ENCODE results near the gene CCDC33. TPM values are rescaled to one million over a fixed set of nuclear protein-coding genes. Genes with fewer than 3 reads are reported as not detected.

CCDC33 gene
- total and polyA plus RNA-seq, 12 donors = not detected

DNA sequence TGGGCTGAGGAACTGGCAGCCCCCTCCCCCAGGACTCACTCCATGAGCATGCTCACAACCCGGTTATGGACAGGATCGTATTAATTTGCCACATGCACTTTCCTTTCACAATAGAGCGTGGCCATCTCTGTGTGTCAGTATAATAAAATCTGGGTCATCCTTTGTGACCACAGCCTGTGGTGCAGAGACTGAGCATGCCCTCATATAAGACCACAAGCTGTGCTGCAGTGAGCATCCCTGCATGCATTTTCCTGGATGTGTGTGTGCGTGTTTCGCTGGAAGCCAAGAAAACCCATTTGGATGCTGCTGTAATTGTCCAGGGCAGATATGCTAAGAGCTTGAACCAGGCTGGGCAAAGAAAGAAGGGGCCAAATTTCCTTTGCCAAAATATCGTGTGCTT, 91.6 kb downstream of the CCDC33 start:
- H3K36me3 ChIP-seq = no peaks in the 10 kb centered on the region
- no peak for ATAC-seq
- no peaks in the 10 kb centered on the region for H3K4me1 ChIP-seq
- WGBS, 2 donors = 84 to 85% methylated on average over 6 of the region's 6 CpGs
- H3K27me3 ChIP-seq = peaks cover 0 to 4% (median 0%) of the 10 kb centered on the region in 7 donors
- intact Hi-C loops (cut with DNase I) = loop anchor here in 1 of 10 donors (10.0 kb wide), 1 partner anchor 353 kb away; no protein-coding TSS in a partner anchor
- no peak overlapping the region for H3K27ac ChIP-seq
- no peak for DNase-seq
- H3K4me3 ChIP-seq = no peak overlapping the region
- TF ChIP-seq, protein P1, sequence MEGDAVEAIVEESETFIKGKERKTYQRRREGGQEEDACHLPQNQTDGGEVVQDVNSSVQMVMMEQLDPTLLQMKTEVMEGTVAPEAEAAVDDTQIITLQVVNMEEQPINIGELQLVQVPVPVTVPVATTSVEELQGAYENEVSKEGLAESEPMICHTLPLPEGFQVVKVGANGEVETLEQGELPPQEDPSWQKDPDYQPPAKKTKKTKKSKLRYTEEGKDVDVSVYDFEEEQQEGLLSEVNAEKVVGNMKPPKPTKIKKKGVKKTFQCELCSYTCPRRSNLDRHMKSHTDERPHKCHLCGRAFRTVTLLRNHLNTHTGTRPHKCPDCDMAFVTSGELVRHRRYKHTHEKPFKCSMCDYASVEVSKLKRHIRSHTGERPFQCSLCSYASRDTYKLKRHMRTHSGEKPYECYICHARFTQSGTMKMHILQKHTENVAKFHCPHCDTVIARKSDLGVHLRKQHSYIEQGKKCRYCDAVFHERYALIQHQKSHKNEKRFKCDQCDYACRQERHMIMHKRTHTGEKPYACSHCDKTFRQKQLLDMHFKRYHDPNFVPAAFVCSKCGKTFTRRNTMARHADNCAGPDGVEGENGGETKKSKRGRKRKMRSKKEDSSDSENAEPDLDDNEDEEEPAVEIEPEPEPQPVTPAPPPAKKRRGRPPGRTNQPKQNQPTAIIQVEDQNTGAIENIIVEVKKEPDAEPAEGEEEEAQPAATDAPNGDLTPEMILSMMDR (IDR thresholded peaks at IDR 0.05) = no peak
- no peaks in the 10 kb centered on the region for H3K9me3 ChIP-seq

DNA sequence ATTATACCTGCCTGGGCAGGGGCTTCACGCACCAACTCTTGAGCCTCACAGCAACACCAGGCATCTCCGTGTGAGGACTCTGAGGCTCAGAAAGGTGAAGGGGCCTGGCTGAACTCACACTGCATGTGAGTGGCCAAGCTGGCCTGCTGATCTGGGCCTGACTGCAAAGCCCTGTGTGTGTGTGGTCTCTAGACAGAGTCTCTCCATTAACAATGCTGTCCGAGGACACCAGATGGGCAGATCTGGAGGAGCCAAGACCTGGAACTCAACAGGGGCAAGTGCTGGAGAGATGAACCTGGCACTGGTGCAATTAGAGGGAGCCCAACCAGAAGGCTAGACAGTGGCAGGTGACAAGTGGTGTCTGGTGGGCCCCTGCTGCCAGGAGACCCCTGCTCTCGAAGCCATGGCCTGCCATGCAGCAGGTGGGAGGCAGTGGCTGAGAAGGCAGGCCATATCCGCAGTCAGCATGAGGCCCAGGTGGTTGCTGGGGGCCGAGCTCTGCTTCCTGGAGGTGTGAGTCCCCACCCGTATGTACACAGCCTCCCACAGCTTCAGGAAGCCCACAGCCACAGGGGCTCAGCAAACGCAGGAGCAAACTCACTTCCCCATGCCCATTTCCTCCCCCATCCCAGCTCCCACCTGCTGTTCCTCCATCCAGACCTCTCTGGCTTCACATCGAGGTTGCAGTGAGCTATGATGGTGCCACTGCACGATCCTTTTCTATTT, 92.4 kb downstream of the CCDC33 start:
- Histone ChIP-seq H3K9me3 (no peaks in the 10 kb centered on the region), H3K4me3 (no peak overlapping the region), H3K27me3 (peaks cover 0 to 4% (median 0%) of the 10 kb centered on the region in 7 donors), H3K27ac (no peak overlapping the region), H3K36me3 (no peaks in the 10 kb centered on the region), H3K4me1 (no peaks in the 10 kb centered on the region)
- TF ChIP-seq, protein P1 (IDR thresholded peaks at IDR 0.05) = no peak
- 54 to 65% methylated on average over 10 of the region's 10 CpGs for WGBS, 2 donors
- DNase-seq (no peak), ATAC-seq (no peak)
- intact Hi-C loops (cut with DNase I) = loop anchor here in 1 of 10 donors (10.0 kb wide), 1 partner anchor 354 kb away; no protein-coding TSS in a partner anchor

DNA sequence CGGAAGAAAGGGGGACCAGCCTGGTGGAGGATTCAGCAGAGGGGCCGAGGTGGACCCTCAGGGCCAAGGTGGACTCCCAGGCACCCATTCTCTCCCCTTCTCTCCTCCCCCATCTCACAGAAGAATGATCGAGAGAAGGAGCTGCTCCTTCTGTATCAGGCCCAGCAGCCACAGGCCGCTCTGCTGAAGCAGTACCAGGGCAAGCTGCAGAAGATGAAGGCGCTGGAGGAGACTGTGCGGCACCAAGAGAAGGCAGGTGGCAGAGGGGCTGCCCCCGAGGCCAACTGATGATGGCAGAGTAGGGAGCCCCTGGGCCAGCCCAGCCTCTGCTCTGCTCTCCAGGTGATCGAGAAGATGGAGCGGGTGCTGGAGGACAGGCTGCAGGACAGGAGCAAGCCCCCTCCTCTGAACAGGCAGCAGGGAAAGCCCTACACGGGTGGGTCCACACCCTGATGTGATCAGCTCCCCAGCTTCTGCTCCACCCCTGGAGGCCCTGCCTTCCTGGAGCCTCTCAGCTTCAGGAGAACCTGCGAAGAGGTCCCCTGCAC, 94.8 kb downstream of the CCDC33 start:
- Histone ChIP-seq H3K4me1 (no peaks in the 10 kb centered on the region), H3K36me3 (no peaks in the 10 kb centered on the region), H3K27ac (no peak overlapping the region), H3K9me3 (no peaks in the 10 kb centered on the region), H3K27me3 (peaks cover 0 to 4% (median 0%) of the 10 kb centered on the region in 7 donors), H3K4me3 (no peak overlapping the region)
- DNase-seq (no peak), ATAC-seq (no peak)
- 87 to 88% methylated on average over 10 to 11 of the region's 11 CpGs for WGBS, 2 donors
- intact Hi-C loops (cut with DNase I) = no loop called here
- TF ChIP-seq, protein P1 (IDR thresholded peaks at IDR 0.05) = no peak

DNA sequence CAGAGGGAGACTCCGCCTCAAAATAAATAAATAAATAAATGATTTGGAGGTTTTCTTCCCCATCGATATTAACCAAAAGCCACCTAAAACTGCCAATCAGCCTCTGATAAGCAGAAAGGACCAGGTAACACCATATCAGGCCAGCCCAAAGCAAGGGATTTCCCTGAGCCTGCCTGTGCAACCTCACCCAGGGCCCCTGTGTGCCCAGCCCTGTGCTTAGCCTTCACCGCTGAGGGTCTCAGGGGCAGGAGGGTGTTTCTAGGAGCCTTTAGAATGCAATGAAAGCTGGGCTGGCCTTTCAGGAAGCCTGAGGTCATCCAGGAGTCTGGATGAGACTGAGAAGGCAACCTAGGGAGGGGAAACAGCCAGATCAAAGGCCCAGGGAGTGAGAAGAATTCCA, 95.9 kb downstream of the CCDC33 start:
- Histone ChIP-seq H3K27ac (no peak overlapping the region), H3K9me3 (no peaks in the 10 kb centered on the region), H3K4me1 (no peaks in the 10 kb centered on the region), H3K4me3 (no peak overlapping the region), H3K27me3 (peaks cover 0 to 1% (median 0%) of the 10 kb centered on the region in 7 donors), H3K36me3 (no peaks in the 10 kb centered on the region)
- DNase-seq = no peak
- TF ChIP-seq, protein P1 (IDR thresholded peaks at IDR 0.05) = no peak
- WGBS, 2 donors = 92 to 96% methylated on average over 3 of the region's 3 CpGs
- intact Hi-C loops (cut with DNase I) = no loop called here
- ATAC-seq = no peak

Data from heart right ventricle (tissue), 16 donors.